ENCODE results near the gene ATP13A2. TPM values are rescaled to one million over a fixed set of nuclear protein-coding genes. Genes with fewer than 3 reads are reported as not detected.

ATP13A2 gene
- total RNA-seq, 4 donors from 2014 or later: 17.9 to 37.0 (median 26.8) TPM

DNA sequence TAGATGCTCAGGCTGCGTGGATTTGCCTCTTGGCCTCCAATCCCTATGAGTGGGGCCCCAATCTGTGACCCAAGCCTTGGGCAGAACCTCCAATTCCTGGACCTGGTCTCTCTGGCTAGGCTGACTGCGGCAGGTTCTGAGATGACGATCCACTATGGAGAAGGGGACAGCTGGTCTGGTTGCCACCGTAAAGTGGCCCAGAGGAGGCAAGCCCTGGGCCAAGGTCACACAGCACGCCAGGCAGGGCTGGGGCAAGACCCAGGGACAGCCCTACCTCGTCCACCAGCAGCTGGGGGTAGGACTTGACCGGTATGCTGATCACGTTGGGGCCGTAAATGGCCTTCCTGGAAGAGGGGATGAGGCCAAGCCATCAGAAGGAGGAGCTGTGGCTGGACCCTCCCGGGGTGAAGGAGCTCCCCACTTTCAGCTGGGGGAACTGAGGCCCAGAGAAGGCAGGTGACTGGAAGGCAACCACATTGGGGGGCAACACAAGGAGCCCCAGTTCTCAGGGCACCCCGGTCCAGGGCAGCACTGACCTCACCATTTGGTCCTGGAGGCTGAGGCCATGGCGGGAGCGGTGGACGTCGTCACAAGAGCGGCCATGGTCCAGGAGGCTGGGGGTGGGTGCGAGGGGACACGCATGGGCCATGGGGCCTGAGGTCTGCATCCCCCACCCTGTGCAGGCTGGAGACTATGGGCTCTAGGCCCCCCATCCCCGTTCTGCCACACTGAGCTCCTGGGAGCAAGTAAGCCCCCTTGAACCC is 9.8 kb downstream of the ATP13A2 start:
- no peak overlapping the region for H3K27ac ChIP-seq
- no peak overlapping the region for H3K4me3 ChIP-seq
- no peaks in the 10 kb centered on the region for H3K27me3 ChIP-seq
- in situ Hi-C loops (cut with MboI; ENCODE audit: low sequenced_read_pairs in 4 of 4) (no loop called here), intact Hi-C loops (cut with DNase I; ENCODE audit: low total_unique reads) (no loop called here)
- H3K4me1 ChIP-seq: no peaks in the 10 kb centered on the region
- TF ChIP-seq POLR2A (IDR thresholded peaks at IDR 0.05): no peak
- TF ChIP-seq, protein P1, sequence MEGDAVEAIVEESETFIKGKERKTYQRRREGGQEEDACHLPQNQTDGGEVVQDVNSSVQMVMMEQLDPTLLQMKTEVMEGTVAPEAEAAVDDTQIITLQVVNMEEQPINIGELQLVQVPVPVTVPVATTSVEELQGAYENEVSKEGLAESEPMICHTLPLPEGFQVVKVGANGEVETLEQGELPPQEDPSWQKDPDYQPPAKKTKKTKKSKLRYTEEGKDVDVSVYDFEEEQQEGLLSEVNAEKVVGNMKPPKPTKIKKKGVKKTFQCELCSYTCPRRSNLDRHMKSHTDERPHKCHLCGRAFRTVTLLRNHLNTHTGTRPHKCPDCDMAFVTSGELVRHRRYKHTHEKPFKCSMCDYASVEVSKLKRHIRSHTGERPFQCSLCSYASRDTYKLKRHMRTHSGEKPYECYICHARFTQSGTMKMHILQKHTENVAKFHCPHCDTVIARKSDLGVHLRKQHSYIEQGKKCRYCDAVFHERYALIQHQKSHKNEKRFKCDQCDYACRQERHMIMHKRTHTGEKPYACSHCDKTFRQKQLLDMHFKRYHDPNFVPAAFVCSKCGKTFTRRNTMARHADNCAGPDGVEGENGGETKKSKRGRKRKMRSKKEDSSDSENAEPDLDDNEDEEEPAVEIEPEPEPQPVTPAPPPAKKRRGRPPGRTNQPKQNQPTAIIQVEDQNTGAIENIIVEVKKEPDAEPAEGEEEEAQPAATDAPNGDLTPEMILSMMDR (IDR thresholded peaks at IDR 0.05 in 4 of 5, conservative IDR thresholded peaks at IDR 0.05 in 1 of 5): no peak
- H3K9me3 ChIP-seq: no peaks in the 10 kb centered on the region
- ATAC-seq (no peak), DNase-seq (no peak)
- peaks cover 0 to 52% of the 10 kb centered on the region in 2 donors for H3K36me3 ChIP-seq

DNA sequence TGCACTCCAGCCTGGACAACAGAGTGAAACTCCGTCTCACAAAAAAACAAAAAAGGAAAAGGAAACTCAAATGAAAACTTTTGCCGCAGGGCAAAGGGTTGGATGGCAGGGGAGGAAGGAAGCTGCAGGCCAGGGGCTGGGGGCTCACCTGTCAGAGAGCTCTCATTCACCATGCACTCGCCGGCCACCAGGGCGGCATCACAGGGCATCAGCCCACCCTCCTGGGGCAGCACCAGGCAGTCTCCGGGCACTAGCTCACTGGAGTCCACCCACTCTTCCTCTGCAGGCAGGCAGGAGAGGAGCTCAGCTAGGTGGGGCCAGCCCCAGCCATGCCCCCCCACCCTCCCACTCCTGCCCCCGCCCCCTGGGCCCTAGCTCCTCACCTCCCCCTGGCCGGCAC is 11.9 kb downstream of the ATP13A2 start:
- intact Hi-C loops (cut with DNase I; ENCODE audit: low total_unique reads): no loop called here
- peaks cover 0 to 63% of the 10 kb centered on the region in 2 donors for H3K36me3 ChIP-seq

DNA sequence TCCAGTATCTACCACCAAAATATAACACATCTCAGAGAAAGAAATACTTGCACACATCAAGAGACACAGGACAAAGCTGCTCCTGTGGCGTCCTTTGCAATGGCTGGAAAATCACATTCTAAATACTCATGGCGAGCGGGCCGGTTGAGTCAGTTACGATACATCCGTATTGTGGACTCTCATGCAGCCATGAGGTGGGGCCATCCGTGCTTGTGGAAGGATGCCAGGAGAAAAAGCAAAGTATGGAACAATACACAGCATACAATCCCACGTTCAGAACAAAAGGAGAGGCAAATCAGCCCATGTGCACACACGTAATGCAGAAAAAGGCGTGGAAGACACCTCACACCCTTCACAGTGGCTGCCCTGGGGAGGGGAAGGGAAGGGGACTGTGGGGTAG is 13.1 kb downstream of the ATP13A2 start:
- no peak overlapping the region for H3K27ac ChIP-seq
- in situ Hi-C loops (cut with MboI; ENCODE audit: low sequenced_read_pairs in 4 of 4) (no loop called here), intact Hi-C loops (cut with DNase I; ENCODE audit: low total_unique reads) (no loop called here)
- ATAC-seq: no peak
- peaks cover 0 to 53% of the 10 kb centered on the region in 2 donors for H3K36me3 ChIP-seq
- no peak overlapping the region for H3K4me3 ChIP-seq
- no peaks in the 10 kb centered on the region for H3K27me3 ChIP-seq
- H3K9me3 ChIP-seq: no peaks in the 10 kb centered on the region
- DNase-seq: no peak
- H3K4me1 ChIP-seq: no peaks in the 10 kb centered on the region
- TF ChIP-seq POLR2A (IDR thresholded peaks at IDR 0.05): no peak
- TF ChIP-seq, protein P1 (IDR thresholded peaks at IDR 0.05 in 4 of 5, conservative IDR thresholded peaks at IDR 0.05 in 1 of 5): no peak

More for the DNA sequence above, 11.9 kb downstream of the ATP13A2 start:
- Histone ChIP-seq H3K27me3 (no peaks in the 10 kb centered on the region), H3K4me3 (no peak overlapping the region), H3K27ac (no peak overlapping the region), H3K4me1 (no peaks in the 10 kb centered on the region), H3K9me3 (no peaks in the 10 kb centered on the region)
- DNase-seq (no peak), ATAC-seq (no peak)
- in situ Hi-C loops (cut with MboI; ENCODE audit: low sequenced_read_pairs in 4 of 4): no loop called here
- TF ChIP-seq, protein P1 (IDR thresholded peaks at IDR 0.05 in 4 of 5, conservative IDR thresholded peaks at IDR 0.05 in 1 of 5): no peak
- TF ChIP-seq POLR2A (IDR thresholded peaks at IDR 0.05): no peak

DNA sequence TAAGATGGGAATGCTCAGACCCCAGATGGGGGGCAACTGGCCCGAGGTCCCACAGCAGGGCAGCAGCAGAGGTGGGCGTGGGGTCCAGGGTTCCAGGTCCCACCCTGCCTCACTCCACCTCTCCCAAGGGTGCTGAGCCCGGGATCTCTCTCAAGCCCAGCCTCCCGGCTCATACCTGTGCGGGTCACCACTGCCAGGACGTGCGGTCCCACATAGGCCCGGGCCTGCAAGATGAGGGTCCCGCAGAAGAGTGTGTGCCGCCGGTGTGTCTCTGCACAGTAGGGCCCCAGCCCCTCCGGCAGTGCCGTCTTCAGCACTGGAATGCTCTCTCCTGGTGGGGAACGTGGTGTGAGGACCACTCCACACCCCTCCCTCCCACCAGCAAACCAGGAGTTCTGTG is 14.9 kb downstream of the ATP13A2 start:
- no peak overlapping the region for H3K4me3 ChIP-seq
- intact Hi-C loops (cut with DNase I; ENCODE audit: low total_unique reads): no loop called here
- no peaks in the 10 kb centered on the region for H3K9me3 ChIP-seq
- in situ Hi-C loops (cut with MboI; ENCODE audit: low sequenced_read_pairs in 4 of 4): no loop called here
- DNase-seq: no peak
- TF ChIP-seq POLR2A (IDR thresholded peaks at IDR 0.05): no peak
- TF ChIP-seq, protein P1 (IDR thresholded peaks at IDR 0.05 in 4 of 5, conservative IDR thresholded peaks at IDR 0.05 in 1 of 5): no peak
- no peaks in the 10 kb centered on the region for H3K27me3 ChIP-seq
- no peak overlapping the region for H3K27ac ChIP-seq
- ATAC-seq: no peak
- H3K4me1 ChIP-seq: no peaks in the 10 kb centered on the region
- peaks cover 0 to 38% of the 10 kb centered on the region in 2 donors for H3K36me3 ChIP-seq
